HepG2 (cell line): ENCODE data around the gene EPB41L1. TPM values are rescaled to one million over a fixed set of nuclear protein-coding genes. Genes with fewer than 3 reads are reported as not detected.
A peak's percentile ranks its signal among the peaks of the same experiment; 100 is the strongest.

Experiments
- ATAC-seq: fragments of 200-7000 bp; cut with Tn5 transposase; 3 replicates; pipeline ENCODE4 v1.9.1; 2020; ENCODE audit warnings: mild to moderate bottlenecking, moderate library complexity
- BruUV-seq: library from RNA; stranded (reverse); fragments of 400-500 nt; replicated peaks from 2 replicates; lab custom pipeline; 2021; lab: Mats Ljungman, UMichigan
- CTCF ChIA-PET: fragments of 300-600 bp; formaldehyde crosslinking; extraction: SDS; loops from one replicate; lab custom pipeline; 2021; ENCODE audit warnings: low total read pairs, inconsistent platforms, low intra/inter-chr PET ratio; lab: Yijun Ruan, JAX
- POLR2A ChIA-PET: fragments of 350-600 bp; sonication (Branson Sonifier 250); formaldehyde crosslinking; loops from one replicate; lab custom pipeline; 2020; ENCODE audit warnings: antibody characterized with exemption, inconsistent platforms; lab: Yijun Ruan, JAX
- DNase-seq: peaks from one replicate; pipeline ENCODE4 v3.0.0-alpha.2; 2015; ENCODE audit warnings: low spot score
- FAIRE-seq: peaks from 3 replicates; lab custom pipeline; 2011; peaks lifted over from hg19 to GRCh38; lab: Jason Lieb, UNC
- H2AFZ ChIP-seq: one replicate; pipeline ENCODE4 v1.6.1; 2011; ENCODE audit warnings: low read length, inconsistent platforms
- H3K27ac ChIP-seq: fragments of 300-600 bp; 3 replicates; pipeline ENCODE4 v1.8.0; 2011; ENCODE audit warnings: mixed run types, mild to moderate bottlenecking, mixed read lengths, low read length, inconsistent platforms; ENCODE audit not compliant: insufficient read depth; ENCODE audit errors: extremely low read length
- H3K27me3 ChIP-seq, 2 experiments: fragments of 200-600 bp in 1 of 2; 2 replicates in 1 of 2; 3 replicates in 1 of 2; pipeline versions ENCODE4 v1.6.0 to v1.8.0; 2011; ENCODE audit warnings: low read length in 2 of 2, mild to moderate bottlenecking in 2 of 2, moderate library complexity in 2 of 2, inconsistent platforms in 1 of 2; ENCODE audit not compliant: insufficient read depth in 2 of 2, control insufficient read depth in 1 of 2
- H3K36me3 ChIP-seq, 2 experiments: fragments of 200-600 bp in 1 of 2; replicated peaks in 1 of 2; 2 replicates in 1 of 2; 3 replicates in 1 of 2; pipeline versions ENCODE4 v1.5.1 to v1.8.0; 2011; ENCODE audit warnings: low read length in 2 of 2, inconsistent platforms in 1 of 2; ENCODE audit not compliant: insufficient read depth in 2 of 2, control insufficient read depth in 1 of 2
- H3K4me1 ChIP-seq: 2 replicates; pipeline ENCODE4 v1.5.1; 2012; ENCODE audit warnings: low read length, inconsistent platforms; ENCODE audit not compliant: insufficient read depth
- H3K4me2 ChIP-seq: 2 replicates; pipeline ENCODE4 v1.6.0; 2011; ENCODE audit warnings: low read depth, low read length, inconsistent platforms
- H3K4me3 ChIP-seq, 3 experiments: fragments of 200-600 bp in 1 of 3; sonication (generic), shearing (Covaris generic) in 1 of 3; replicated peaks in 1 of 3; 2 replicates each; pipeline ENCODE4 v1.5.1; 2011 to 2016; ENCODE audit warnings: low read length in 3 of 3, inconsistent platforms in 2 of 3, low read depth in 2 of 3, mild to moderate bottlenecking in 2 of 3, control low read depth in 1 of 3, mixed read lengths in 1 of 3; ENCODE audit not compliant: insufficient read depth in 1 of 3
- H3K79me2 ChIP-seq: one replicate; pipeline ENCODE4 v1.6.1; 2011; ENCODE audit warnings: low read length, inconsistent platforms; ENCODE audit not compliant: insufficient read depth
- H3K9ac ChIP-seq: 2 replicates; pipeline ENCODE4 v1.6.0; 2011; ENCODE audit warnings: mild to moderate bottlenecking, low read depth, low read length, inconsistent platforms; ENCODE audit not compliant: insufficient read depth
- H3K9me3 ChIP-seq: 2 replicates; pipeline ENCODE4 v1.5.1; 2012; ENCODE audit warnings: mild to moderate bottlenecking, low read length
- H4K20me1 ChIP-seq: 2 replicates; pipeline ENCODE4 v1.6.0; 2011; ENCODE audit warnings: inconsistent platforms, mild to moderate bottlenecking, low read length, moderate library complexity; ENCODE audit not compliant: insufficient read depth
- CTCF ChIP-seq: sonication (generic); formaldehyde crosslinking; IDR thresholded peaks from 2 replicates; pipeline ENCODE4 v1.5.0; 2020; ENCODE audit warnings: mild to moderate bottlenecking, missing genetic modification reagents, moderate library complexity
- HCFC1 ChIP-seq: fragments of 150-350 bp; IDR thresholded peaks from 2 replicates; pipeline ENCODE4 v1.6.1; 2014; ENCODE audit warnings: low read depth, low read length
- MAFG ChIP-seq: sonication (generic); formaldehyde crosslinking; IDR thresholded peaks from 2 replicates; pipeline ENCODE4 v1.5.1; 2020; ENCODE audit warnings: mild to moderate bottlenecking, missing genetic modification reagents
- NCOA2 ChIP-seq: sonication (generic); formaldehyde crosslinking; IDR thresholded peaks from 2 replicates; pipeline ENCODE4 v1.8.0; 2022; ENCODE audit warnings: inconsistent platforms
- STAG1 ChIP-seq: sonication (generic); formaldehyde crosslinking; IDR thresholded peaks from 2 replicates; pipeline ENCODE4 v1.4.0; 2020; ENCODE audit warnings: missing genetic modification reagents
- ZNF557 ChIP-seq: sonication (generic); formaldehyde crosslinking; IDR thresholded peaks from 2 replicates; pipeline ENCODE4 v1.4.0; 2020; ENCODE audit warnings: missing genetic modification reagents
- ZNF644 ChIP-seq: IDR thresholded peaks from 2 replicates; pipeline ENCODE4 v1.6.1; 2016; ENCODE audit warnings: low read depth
- WGBS: methylation state at CpG from one replicate; pipeline ENCODE4 v1.1.6; 2017; ENCODE audit warnings: low lambda C conversion rate; 5-methylcytosine and 5-hydroxymethylcytosine counted together
- in situ Hi-C: cut with HindIII; loops from 2 replicates; pipeline ENCODE4 v1.10.0; 2017; ENCODE audit warnings: low pct_unique_long_range_greater_than_20kb; ENCODE audit not compliant: extremely low pct_ligation_motif_present
- intact Hi-C: fragments of 100-400 bp; cut with micrococcal nuclease; formaldehyde crosslinking; loops from one replicate; pipeline ENCODE4 v1.10.0; 2022; ENCODE audit not compliant: unreplicated experiment
- polyA plus RNA-seq, 8 experiments: library from polyadenylated mRNA; depleted of rRNA in 3 of 8; stranded (reverse) in 7 of 8; unstranded in 1 of 8; fragments of >200 nt; fragmentation: Illumina TruSeq in 4 of 8; extraction: Trizol in 4 of 8; gene quantifications; 2 replicates each; pipeline versions ENCODE4 v1.2.1 to v1.2.3, GENCODE V29; 2011 to 2016; ENCODE audit warnings: low read depth in 4 of 8, missing spikeins in 1 of 8, mixed read lengths in 1 of 8; ENCODE audit not compliant: insufficient read depth in 1 of 8
- total RNA-seq, 5 experiments: library from RNA; depleted of rRNA; stranded (reverse); fragments of >200 nt; fragmentation: Illumina TruSeq; extraction: Trizol; gene quantifications; 2 replicates each; pipeline ENCODE4 v1.2.3, GENCODE V29; 2016; ENCODE audit warnings: low read depth in 1 of 5

The EPB41L1 gene
- total and polyA plus RNA-seq, 2 of the 13 experiments (the other 11 are each of a cell fraction or from before 2014, with no cell fraction given): 16.7 to 39.0 TPM

GRCh38 chr20:36259177-36260061 is 104.9 kb downstream of the EPB41L1 start (continued):
- no peak for TF ChIP-seq ZNF644 (CRISPR knock-in tag)
- TF ChIP-seq MAFG (CRISPR knock-in tag): no peak

GRCh38 chr20:36260316-36260715 is 105.8 kb downstream of the EPB41L1 start:
- Histone ChIP-seq H4K20me1 (no peaks in the 10 kb centered on the region), H3K27ac (no peak overlapping the region), H3K4me1 (0 out of 2 replicates have a peak, but pooled peaks cover 12% of the 10 kb centered on the region), H3K79me2 (no peaks in the 10 kb centered on the region), H3K4me3 (no peak overlapping the region), H3K4me2 (no peak overlapping the region), H3K9ac (no peak overlapping the region), H3K9me3 (no peaks in the 10 kb centered on the region), H3K27me3 (peaks cover 5 to 33% of the 10 kb centered on the region in 2 experiments; a peak in 4 of 5 replicates), H3K36me3 (peaks cover 12 to 20% of the 10 kb centered on the region in 2 experiments), H2AFZ (no peak overlapping the region)
- in situ Hi-C loops (no loop called here), intact Hi-C loops (no loop called here)
- 33% methylated on average over 7 of the region's 7 CpGs for WGBS
- CTCF ChIA-PET: no interaction called here
- DNase-seq: no peak
- POLR2A ChIA-PET: no interaction called here
- TF ChIP-seq HCFC1: no peak
- TF ChIP-seq CTCF (CRISPR knock-in tag): peak; percentile 27; the same call in 1 of the 2 replicates
- 0 out of 2 replicates have a peak, but pooled peaks have one; percentile 12 for TF ChIP-seq STAG1 (CRISPR knock-in tag)
- no peak for TF ChIP-seq NCOA2
- TF ChIP-seq ZNF557 (CRISPR knock-in tag): no peak
- ATAC-seq: peak; percentile 49
- no peak for FAIRE-seq
- no TSS peak for BruUV-seq
